ENCODE measurements around the gene MORN3. TPM values are rescaled to one million over a fixed set of nuclear protein-coding genes. Genes with fewer than 3 reads are reported as not detected.

MORN3 gene
- total and polyA plus RNA-seq, 2 of the 8 experiments (the other 6 are each of a cell fraction or from before 2014, with no cell fraction given), result 0.39 to 0.93 TPM

DNA sequence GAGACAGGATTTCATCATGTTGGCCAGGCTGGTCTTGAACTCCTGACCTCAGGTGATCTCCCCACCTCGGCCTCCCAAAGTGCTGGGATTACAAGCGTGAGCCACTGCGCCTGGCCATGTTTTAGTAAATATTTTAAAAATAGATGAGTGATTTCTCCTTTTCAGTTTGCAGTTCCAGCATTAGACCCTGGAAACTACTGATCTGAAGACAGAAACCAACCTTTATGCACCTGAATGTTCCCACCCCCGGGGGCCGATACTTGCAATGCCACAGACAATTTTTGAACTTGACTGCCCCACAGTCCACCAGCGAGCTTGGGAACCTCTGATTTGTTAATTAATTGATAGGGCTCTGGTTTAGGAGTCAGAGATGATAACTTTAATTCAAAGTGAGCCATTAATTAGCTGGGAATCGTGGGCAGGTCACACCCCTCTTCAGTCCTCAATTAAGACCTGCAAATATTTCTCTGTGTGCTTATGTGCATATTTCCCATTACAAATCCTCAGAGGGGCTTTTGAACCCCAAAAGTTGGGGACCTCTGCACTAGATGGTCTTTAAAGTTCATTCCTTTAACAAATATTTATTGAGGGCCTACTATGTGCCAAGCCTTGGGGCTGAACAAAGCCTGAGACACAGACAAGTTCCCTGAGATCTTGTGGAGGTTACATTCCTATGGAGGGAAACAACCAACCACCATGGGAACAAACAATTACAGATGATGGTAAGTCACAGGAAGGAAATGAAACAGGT, 39.0 kb upstream of the MORN3 start:
- peaks cover 0 to 6% (median 2%) of the 10 kb centered on the region in 4 experiments; a peak in 5 of 7 replicates for H3K4me1 ChIP-seq (replicated peaks in 1 of 4; ENCODE audit: control insufficient read depth in 3 of 4, insufficient read depth in 4 of 4, low read length in 3 of 4)
- no peak for TF ChIP-seq POU5F1 (IDR thresholded peaks at IDR 0.05; ENCODE audit: low read depth, low read length)
- no peak for TF ChIP-seq SIN3A (conservative IDR thresholded peaks at IDR 0.05 in 1 of 2, IDR thresholded peaks at IDR 0.05 in 1 of 2; ENCODE audit: low read depth in 1 of 2, low read length in 2 of 2)
- TF ChIP-seq FOSL1 (IDR thresholded peaks at IDR 0.05; ENCODE audit: insufficient read depth, low read depth, low read length), result no peak
- no peak for TF ChIP-seq SRF (IDR thresholded peaks at IDR 0.05; ENCODE audit: low read depth, low read length)
- no peak for TF ChIP-seq RAD21 (IDR thresholded peaks at IDR 0.05 in 1 of 2, conservative IDR thresholded peaks at IDR 0.05 in 1 of 2; ENCODE audit: low read depth in 2 of 2, low read length in 2 of 2)
- no peak for TF ChIP-seq SAP30 (IDR thresholded peaks at IDR 0.05; ENCODE audit: insufficient read depth, insufficient replicate concordance, low read length)
- no peak for TF ChIP-seq BCL11A (IDR thresholded peaks at IDR 0.05; ENCODE audit: low read depth in 2 of 2, low read length in 2 of 2)
- TF ChIP-seq CHD1 (IDR thresholded peaks at IDR 0.05; ENCODE audit: low read depth, low read length), result no peak

More for the DNA sequence above, 39.0 kb upstream of the MORN3 start:
- no peaks in the 10 kb centered on the region for H3K27me3 ChIP-seq (replicated peaks in 1 of 4; ENCODE audit: control insufficient read depth in 3 of 4, extremely low read depth in 1 of 4, insufficient read depth in 3 of 4, low read length in 3 of 4)
- H3K79me2 ChIP-seq (ENCODE audit: control insufficient read depth in 1 of 2, insufficient read depth in 2 of 2, low read length in 2 of 2), result peaks cover 0 to 4% of the 10 kb centered on the region in 2 experiments; a peak in 1 of 4 replicates
- H3K79me1 ChIP-seq (ENCODE audit: low read depth, low read length), result peaks cover 3% of the 10 kb centered on the region
- H3K18ac ChIP-seq (ENCODE audit: extremely low read depth, low read length), result no peak overlapping the region
- peaks cover 0 to 3% of the 10 kb centered on the region in 2 experiments for H4K20me1 ChIP-seq (replicated peaks in 1 of 2; ENCODE audit: control insufficient read depth in 1 of 2, insufficient read depth in 2 of 2, low read length in 2 of 2)
- H3K9me3 ChIP-seq (ENCODE audit: insufficient read depth in 2 of 2, low read depth in 1 of 2, low read length in 1 of 2), result no peaks in the 10 kb centered on the region
- no peaks in the 10 kb centered on the region for H3K36me3 ChIP-seq (ENCODE audit: control insufficient read depth in 2 of 4, insufficient read depth in 4 of 4, low read length in 3 of 4)
- no peak overlapping the region for H2BK20ac ChIP-seq (ENCODE audit: low read length)
- H2BK12ac ChIP-seq (ENCODE audit: low read depth, low read length), result no peak overlapping the region
- 92% methylated on average over 7 of the region's 7 CpGs; no CpG with 5 or more reads in 1 of the 2 experiments for WGBS, 2 experiments (ENCODE audit: extremely low coverage in 1 of 2, insufficient coverage in 1 of 2, insufficient read length in 1 of 2, insufficient replicate concordance in 2 of 2, low coverage in 1 of 2, low lambda C conversion rate in 2 of 2, missing lambda C conversion rate in 1 of 2)
- H3K27ac ChIP-seq (ENCODE audit: low read depth, low read length), result no peak overlapping the region
- no peak overlapping the region for H4K5ac ChIP-seq (ENCODE audit: insufficient read length, low read depth, low read length)
- no peak overlapping the region for H2BK120ac ChIP-seq (replicated peaks; ENCODE audit: low read depth, low read length)
- no peak for DNase-seq (ENCODE audit: low read depth in 1 of 2, low spot score in 2 of 2)
- H2BK15ac ChIP-seq (ENCODE audit: low read length), result no peak overlapping the region
- ChIA-PET POLR2A (ENCODE audit: partially characterized antibody) (interaction anchor here (1.2 kb wide), 1 partner anchor 72 kb away, joined by 3 read pairs; no protein-coding TSS in a partner anchor), CTCF (ENCODE audit: partially characterized antibody) (interaction anchor here (0.7 to 2.4 kb wide), 4 partner anchors 18 to 134 kb away, joined by 3 to 12 read pairs (median 4); no protein-coding TSS in a partner anchor)
- no peak overlapping the region for H3K14ac ChIP-seq (ENCODE audit: insufficient read length)
- H3K4ac ChIP-seq (replicated peaks; ENCODE audit: insufficient read length, low read depth, low read length), result no peak overlapping the region
- peaks cover 11% of the 10 kb centered on the region; the same call in 1 of the 2 replicates for H3K23me2 ChIP-seq (ENCODE audit: low read depth, low read length)
- no peak for FAIRE-seq
- H4K91ac ChIP-seq (replicated peaks; ENCODE audit: insufficient read length, low read length), result no peak overlapping the region
- no peak overlapping the region for H3K9ac ChIP-seq (replicated peaks in 1 of 4; ENCODE audit: extremely low read depth in 1 of 4, low read depth in 3 of 4, low read length in 3 of 4)
- no peak overlapping the region for H3K56ac ChIP-seq (replicated peaks; ENCODE audit: insufficient read length, low read depth, low read length)
- H3K4me3 ChIP-seq (ENCODE audit: extremely low read depth in 1 of 4, insufficient read depth in 2 of 4, low read depth in 3 of 4, low read length in 4 of 4), result no peak overlapping the region
- no peak overlapping the region for H2AK5ac ChIP-seq (ENCODE audit: low read depth, low read length)
- H3K4me2 ChIP-seq (ENCODE audit: insufficient read depth in 1 of 2, low read depth in 2 of 2, low read length in 2 of 2), result no peak overlapping the region
- no peak overlapping the region for H2BK5ac ChIP-seq (ENCODE audit: low read depth, low read length)
- H2AFZ ChIP-seq (ENCODE audit: low read length), result no peak overlapping the region
- H4K8ac ChIP-seq (ENCODE audit: extremely low read depth, insufficient read depth, low read length), result no peak overlapping the region
- H3K23ac ChIP-seq (ENCODE audit: insufficient read length), result no peak overlapping the region

All from H1 (cell line).